HG02870 (cell line): ENCODE measurements around the gene CDHR1.

Experiments
- ATAC-seq: cut with Tn5 transposase; IDR thresholded peaks from one replicate; pipeline ENCODE4 v1.9.1; 2021; ENCODE audit warnings: mild to moderate bottlenecking, moderate library complexity; ENCODE audit not compliant: unreplicated experiment

CDHR1 gene

DNA sequence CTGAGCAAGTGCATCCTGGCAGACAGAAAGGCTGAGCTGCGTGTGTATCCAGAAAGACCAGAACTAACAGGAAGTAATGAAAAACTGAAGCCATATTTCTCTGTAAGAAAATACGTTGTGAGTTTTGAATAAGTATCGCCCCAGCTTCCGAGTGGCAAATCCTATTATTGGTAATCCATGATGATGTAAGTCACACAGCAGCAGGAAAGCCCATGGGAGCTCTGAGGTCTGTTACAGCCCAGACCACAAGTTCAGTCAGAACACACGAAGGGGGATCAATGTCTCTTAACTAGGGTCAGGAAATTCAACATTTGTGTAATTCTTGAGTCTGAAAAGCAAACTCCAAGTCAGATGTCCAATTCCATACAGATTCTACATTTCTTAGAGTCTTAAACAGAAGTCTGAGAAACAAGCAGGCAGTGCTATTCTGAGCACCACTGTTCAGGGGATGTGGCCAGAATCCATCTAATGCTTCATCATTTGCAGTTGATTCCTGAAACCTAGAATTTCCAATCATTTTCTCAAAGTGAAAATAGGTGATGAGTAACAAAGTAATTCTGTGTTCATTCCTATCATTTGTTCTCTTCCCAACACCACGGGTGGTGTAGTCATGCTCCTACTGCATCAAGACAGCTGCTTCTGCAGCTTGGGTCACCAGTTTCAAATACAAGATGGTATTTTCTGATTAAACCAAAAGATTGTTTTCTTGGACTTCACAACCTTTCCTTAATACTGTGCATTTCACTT lies 31.3 kb downstream of the CDHR1 start, which contains the start of gene LRIT2:
TSS of gene LRIT2 (minus strand) at position 118 of the 747 bp plus-strand sequence. CDS start at position 94, 24 bp downstream.
- ATAC-seq: no peak

DNA sequence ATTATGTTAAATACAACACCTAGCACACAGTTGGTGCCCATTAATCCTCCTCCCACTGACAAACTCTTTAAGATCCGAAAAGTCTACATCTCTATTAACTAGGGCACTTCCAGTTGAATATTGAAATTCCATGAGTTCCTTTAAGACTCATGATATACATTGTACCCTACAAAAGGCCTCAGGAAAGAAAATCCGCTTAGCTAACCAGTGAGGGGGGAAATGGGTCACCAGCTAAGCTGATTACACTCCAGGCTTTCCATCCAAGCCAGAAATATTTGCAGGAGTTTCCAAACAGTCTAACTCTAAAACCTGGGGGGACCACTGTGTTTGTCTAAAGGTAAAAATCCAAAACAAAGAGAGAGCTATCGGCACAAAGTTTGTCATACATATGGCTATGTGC lies 32.3 kb downstream of the CDHR1 start:
- ATAC-seq: no peak

DNA sequence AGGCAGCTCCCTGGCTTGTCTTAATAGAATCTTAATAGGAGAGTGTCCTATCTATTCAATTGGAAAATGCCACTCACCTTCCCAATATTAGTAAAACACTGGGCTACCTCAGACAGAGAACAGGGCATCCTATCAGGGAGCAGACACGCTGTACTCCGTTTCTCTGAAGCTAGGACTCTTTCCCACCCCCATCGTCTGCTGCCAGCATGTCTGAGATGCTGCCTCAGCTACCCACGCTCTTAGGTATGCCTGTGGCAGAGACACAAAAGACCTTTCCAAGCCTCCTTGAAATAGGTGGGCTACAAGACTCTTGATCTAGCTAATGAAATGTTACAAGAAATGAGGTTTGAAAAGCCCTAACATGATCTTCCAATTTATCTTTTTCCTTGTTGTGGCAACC lies 33.5 kb downstream of the CDHR1 start:
- no peak for ATAC-seq

DNA sequence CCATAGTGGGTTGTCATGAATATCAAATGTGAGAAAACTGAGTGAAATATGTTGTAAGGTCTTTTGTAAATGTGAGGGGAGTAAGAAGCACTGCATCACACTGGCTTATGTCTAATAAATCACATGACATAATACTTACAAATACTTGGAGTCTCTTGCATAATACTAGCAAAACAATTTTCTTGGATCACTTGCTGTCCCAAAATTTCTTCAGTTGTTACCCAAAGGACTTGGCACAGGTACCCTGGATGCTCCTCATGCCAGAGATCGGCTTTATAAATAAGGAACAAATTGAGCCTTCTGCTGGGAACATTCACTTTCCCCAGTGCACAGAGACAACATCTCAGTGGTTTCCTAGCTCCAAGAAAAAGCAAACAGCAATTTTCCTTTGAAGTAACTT lies 36.0 kb downstream of the CDHR1 start:
- no peak for ATAC-seq

DNA sequence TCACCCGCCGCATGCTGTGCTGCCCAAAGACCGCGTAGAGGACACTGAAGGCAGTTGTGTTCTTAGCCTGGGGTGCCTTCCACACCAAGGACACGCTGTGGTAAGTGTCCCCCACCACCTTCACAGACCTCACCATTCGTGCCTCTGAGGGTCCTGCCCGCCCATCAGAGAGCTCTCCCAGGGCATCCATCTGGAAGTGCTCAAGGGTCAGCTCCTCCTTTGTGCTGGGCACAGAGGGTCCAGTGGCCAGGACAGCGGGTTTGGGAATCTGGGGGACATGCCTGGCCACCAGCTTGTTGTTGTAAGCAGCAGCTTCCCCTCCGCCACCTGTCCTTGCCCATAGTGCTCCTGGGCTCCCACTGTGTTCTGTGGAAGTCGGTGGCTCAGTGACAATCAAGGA lies 38.0 kb downstream of the CDHR1 start:
- ATAC-seq: no peak

DNA sequence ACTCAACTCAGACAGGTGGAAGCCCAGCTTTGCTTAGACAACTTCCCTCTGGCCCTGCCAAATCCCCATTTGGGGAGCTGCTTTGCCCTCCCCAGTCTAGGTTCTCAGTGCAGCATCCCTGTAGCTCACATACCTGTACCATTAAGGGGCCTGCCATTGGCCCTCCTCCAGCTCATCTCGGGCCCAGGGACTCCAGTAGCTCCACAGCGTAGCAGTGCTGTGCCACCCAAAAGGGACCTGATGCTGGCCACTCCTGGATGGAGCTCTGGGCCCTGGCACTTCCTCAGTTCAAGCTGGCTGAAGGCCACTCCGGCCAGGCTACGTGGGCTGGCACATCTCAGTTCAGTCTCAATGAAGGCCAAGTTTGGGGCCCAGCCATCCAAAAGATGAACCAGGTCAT lies 39.6 kb downstream of the CDHR1 start:
- no peak for ATAC-seq

DNA sequence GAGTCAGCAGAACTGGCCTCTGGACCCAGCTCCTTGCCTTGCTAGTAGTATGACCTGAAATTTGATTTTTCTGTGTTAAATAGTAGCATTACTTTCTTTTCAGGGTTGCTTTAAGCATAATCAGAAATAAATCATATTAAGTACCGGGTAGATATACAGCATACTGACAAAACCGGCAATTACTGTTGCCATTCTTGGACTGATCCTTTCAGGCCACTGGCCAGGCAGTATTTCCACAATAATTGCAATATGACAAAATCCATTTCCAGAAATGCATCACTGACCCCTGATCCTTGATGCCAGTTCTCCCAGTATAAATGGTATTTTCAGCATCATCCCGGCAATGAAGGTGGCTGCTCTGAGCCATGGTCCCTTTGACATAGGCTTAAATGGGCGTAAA lies 40.1 kb downstream of the CDHR1 start:
- no peak for ATAC-seq

GRCh38 chr10:84235096-84235495 lies 40.8 kb downstream of the CDHR1 start:
- no peak for ATAC-seq

DNA sequence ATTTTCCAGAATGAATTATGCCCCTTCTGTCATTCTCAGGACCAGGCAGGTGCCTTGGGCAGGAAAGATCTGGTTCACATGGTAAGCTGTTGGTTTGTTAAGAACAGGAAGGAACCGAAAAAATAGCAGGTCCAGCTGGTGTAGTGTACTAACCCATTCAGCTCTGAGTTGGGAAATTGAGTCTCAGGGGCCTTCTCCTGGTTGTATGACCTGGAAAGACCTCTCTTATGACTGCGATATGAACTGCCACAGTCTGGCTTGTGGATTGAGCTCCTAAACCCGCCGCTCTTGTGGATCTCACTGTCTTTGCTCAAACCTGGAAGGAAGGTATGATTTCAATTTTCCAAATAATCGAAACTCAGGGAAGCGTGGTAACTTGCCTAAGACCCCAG lies 42.5 kb downstream of the CDHR1 start:
- ATAC-seq: no peak

GRCh38 chr10:84237199-84238051 lies 43.1 kb downstream of the CDHR1 start:
- no peak for ATAC-seq

DNA sequence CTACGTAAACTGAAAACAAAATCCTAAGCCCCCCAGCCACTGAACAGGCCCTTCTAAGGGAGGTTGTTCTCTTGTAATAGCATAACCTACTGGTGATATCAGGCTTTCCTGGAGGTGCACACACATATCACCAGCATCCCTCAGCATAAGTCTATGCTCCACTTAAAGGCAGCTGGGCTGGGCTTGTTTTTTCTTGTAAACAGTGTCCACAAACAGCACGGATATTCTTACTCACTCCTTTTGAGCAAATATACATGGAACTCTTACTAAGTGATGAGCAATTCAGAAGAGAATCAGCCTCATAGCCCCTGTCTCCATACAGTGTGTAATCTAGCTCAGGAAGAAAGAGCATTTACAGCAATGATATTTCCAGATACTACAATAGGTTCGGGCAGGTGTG lies 44.6 kb downstream of the CDHR1 start:
- ATAC-seq: no peak

DNA sequence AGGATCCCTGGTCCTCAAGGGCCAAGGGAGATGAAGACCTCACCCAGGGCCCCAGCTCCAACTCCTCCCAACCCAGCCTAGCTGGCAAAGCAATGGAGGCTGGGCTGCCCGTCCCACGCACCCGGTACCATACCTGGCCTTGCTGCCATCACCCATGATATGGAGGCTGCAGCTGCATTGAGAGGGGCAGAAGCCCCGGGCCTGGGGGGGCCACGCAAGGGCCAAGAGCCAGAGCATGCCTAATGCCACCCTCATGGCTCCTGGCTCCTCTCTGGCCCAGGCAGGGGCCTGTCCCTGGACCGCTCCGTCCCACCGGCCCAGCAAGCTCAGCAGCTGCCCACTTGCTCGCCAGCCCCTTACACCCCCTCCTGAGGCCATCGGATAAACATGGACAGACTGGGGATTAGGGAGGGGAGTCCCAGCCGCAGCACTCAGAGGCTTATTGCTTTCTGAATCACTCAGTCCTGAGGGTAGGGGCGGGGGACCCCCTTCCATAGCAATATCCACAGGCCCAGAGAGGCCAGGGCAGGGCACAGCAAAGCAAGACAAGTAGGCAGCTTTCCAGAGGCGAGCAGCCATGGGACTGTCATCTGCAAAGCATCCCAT lies 47.0 kb downstream of the CDHR1 start, which contains the start of gene LRIT1:
TSS of gene LRIT1 (minus strand) at position 362 of the 606 bp plus-strand sequence. CDS start at position 255, 107 bp downstream.
- ATAC-seq: no peak

DNA sequence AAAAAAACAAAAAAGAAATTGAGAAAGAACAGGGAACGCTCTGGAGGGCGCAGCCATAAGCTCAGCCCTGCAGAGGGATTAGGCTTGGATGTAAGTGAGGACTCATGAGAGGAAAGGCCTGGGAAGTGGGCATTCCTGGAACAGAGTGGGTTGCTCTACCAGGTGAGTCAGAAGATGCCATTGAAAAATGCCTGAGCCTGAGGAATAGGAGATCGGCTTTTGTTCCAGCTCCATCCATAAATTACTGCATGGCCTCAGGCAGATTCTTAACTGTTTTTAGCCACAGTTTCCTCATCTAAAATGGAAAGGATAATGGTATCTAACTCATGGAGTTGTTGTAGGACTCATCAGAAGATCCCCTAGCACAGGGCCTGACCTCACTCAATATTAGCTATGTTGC lies 49.4 kb downstream of the CDHR1 start:
- no peak for ATAC-seq

- no peak for ATAC-seq
Observed at GRCh38 chr10:84244651-84245270, 50.4 kb downstream of the CDHR1 start, which contains the start of gene RGR. Gene RGR, plus strand, starts transcription at chr10:84245053. Its CDS starts 38 bp downstream, at chr10:84245091.

DNA sequence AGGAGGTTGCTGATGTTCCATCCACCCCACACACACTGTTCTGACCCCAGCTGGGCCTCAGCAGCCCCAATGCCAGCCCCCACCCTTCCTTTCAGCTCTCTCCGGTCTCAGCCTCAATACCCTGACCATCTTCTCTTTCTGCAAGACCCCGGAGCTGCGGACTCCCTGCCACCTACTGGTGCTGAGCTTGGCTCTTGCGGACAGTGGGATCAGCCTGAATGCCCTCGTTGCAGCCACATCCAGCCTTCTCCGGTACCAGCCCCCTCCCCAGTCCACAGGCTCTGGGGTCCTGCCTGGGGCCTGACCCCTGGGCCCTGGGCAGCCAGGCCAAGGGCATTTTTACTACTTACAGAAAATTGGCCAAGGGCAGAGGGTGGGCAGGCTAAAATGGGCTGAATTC lies 53.2 kb downstream of the CDHR1 start:
- ATAC-seq: no peak

GRCh38 chr10:84248794-84249193 lies 54.5 kb downstream of the CDHR1 start:
- no peak for ATAC-seq

- no peak for ATAC-seq
Observed at GRCh38 chr10:84254552-84255478, 60.5 kb downstream of the CDHR1 start.

GRCh38 chr10:84256510-84257342 lies 62.4 kb downstream of the CDHR1 start:
- no peak for ATAC-seq
